NCI-H2171 (cell line): Measurements from ENCODE around the gene PDE6G.

Experiments
- DNase-seq: peaks from one replicate; lab custom pipeline; 2025; lab: John Stamatoyannopoulos, UW

Gene PDE6G

DNA sequence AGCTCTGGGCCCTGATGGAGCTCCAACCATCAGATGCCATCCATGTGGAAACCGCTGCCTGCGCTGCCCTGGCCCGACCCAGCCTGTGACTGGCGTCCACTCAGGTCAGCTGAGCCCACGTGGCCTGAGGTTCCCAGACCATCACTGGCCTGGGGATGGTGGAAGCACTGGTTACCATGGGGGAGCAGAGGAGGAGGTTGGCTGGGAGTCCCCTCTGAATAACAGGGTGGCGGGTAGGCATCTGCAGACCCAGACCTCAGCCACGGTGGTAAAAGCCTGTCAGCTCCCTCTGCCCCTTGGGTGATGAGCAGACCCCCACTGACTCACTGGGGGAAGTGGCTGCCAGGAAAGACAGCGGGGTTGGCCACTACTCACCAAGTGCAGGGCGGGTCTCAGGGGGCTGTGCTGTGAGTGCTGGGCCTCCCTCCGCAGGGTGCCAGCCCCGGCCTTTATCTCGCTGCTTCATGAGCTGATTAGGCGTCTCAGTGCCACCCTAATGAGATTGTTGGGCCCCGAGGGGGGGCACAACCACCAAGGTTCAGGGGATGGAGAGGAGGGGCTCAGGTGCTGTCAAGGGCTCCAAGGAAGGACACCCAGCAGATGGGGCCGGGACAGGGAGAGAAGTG is at the start of gene PDE6G:
TSS of gene PDE6G (minus strand) at position 425 of the 626 bp plus-strand sequence. CDS start 3,237 bp downstream, outside the sequence.
- DNase-seq = no peak

DNA sequence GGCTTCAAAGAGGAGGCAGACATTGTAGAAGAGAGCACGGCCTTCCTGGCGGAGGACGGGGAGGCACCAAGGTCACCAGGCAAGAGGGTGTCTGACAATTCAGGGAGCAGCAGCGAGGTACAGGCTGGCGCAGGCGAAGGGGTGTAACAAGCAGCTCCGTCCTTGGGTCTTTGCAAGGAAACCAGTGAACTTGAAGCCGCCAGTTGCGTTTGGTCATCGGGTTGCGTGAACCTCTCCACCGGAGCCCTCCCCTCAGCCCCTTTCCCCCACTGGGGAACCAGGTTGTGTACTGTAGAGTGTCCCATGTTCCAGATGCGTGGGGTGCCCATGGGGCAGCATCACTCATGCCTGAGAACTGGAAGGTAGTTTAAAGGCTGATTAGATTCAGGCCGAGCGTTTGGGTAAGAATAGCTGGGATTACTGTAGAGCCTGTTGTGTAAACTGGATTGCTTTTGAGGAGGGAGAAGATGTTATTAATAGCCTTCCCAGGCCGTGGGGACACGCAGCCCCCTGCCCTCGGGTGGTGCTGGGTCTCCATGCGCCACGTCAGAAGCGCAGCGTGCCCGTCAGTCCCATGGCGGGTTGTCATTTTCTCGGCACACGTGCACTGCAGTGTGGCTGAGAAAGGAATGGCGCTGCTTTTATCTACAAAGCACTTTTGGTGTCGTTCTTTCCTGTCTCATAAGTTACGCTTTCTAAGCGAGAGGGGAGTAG is 49.3 kb upstream of the PDE6G start:
- DNase-seq = no peak

DNA sequence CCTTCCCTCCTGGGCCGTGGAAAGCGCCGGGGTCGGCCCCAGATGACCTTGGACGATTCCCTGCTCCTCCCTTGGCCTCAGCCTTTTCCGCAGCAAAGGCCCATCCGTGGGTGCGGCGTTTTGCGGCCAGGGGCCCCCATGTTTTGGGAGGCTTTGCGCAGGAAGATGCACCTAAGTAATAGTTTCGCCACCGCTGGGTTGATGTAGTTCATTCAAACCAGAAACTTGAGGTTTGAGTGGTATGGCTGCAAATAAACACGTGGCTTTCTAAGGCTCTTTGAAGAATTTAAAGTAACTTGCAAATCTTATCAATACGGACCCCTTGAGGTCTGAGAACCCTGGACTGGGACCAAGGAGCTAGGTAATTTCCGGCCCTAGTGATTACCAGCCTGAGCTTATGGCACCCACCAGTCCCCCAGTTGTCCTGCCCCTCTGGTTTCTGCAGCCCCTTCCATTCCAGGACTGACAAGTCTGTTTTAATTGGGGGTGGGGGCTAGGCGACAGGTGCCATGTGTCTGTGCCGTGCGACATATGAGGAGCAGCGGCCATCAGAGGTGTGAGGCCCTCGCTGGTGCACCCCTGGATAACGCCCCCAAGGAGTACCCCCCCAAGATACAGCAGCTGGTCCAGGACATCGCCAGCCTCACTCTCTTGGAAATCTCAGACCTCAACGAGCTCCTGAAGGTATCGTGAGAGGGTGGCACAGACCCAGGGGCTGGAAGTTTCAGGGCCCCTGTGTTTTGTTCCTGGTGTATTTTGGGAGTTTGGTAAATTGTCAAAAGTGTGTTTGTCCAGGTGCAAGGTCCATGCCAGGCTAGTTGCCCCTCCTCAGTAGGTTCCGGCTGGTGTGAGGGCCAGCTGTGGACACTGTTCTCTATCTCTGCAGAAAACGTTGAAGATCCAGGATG is 47.7 kb upstream of the PDE6G start:
- DNase-seq = no peak

DNA sequence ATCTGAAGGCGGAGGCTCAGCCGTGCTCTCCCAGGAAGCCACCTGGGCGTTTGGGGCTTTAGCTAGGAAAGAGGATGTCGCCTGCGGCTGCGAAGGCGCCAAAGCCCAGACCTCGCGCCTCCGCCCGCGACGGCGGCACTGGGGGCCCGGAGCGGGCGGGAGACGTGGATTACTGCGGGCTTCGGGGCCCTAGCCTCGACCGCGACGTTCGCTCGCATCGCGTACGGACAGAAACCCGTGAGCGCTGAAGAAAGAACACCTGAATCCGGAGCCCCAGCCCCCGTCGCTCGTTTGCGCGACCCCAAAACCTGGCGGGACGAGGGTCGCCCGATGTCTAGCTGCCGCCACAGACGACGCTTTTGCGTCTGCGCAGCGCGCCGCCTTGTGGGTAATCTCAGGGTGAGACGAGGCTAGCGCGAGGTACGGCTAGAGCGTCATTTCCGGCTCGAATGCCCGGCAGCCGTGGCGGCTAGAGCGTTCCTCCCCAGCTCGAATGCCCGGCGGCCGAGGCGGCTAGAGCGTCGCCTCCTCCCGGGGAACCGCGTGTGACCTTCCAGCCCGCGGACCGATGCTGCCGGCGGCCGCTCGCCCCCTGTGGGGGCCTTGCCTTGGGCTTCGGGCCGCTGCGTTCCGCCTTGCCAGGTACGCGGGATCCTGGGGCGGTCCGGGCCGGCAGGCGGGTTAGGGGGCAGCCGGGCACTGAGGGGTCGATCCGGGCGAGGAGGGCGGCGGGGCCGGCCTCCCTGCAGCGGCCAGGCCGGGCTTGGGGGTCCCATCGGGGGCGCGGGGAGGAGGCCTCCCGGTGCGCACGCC is 46.8 kb upstream of the PDE6G start, which contains the start of gene MRPL12:
TSS of gene MRPL12 (plus strand) at position 434 of the 813 bp plus-strand sequence. CDS start at position 569, 135 bp downstream.
- peak; percentile 90 for DNase-seq

DNA sequence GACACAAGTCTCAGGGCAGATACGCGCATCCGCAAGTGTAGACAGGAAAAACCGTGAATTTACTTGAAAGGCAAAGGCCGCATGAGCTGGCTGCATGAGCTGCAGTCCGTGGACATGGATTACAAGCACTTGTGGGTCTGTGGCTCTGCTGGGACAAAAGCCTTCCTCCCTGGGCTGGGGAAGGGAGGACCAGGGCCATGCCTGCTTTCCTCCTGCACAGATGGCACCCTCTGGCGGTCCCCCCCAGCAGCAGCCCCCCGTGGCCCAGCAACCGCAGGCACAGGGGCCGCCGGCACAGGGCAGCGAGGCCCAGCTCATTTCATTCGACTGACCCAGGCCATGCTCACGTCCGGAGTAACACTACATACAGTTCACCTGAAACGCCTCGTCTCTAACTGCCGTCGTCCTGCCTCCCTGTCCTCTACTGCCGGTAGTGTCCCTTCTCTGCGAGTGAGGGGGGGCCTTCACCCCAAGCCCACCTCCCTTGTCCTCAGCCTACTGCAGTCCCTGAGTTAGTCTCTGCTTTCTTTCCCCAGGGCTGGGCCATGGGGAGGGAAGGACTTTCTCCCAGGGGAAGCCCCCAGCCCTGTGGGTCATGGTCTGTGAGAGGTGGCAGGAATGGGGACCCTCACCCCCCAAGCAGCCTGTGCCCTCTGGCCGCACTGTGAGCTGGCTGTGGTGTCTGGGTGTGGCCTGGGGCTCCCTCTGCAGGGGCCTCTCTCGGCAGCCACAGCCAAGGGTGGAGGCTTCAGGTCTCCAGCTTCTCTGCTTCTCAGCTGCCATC is 45.1 kb upstream of the PDE6G start:
- no peak for DNase-seq

DNA sequence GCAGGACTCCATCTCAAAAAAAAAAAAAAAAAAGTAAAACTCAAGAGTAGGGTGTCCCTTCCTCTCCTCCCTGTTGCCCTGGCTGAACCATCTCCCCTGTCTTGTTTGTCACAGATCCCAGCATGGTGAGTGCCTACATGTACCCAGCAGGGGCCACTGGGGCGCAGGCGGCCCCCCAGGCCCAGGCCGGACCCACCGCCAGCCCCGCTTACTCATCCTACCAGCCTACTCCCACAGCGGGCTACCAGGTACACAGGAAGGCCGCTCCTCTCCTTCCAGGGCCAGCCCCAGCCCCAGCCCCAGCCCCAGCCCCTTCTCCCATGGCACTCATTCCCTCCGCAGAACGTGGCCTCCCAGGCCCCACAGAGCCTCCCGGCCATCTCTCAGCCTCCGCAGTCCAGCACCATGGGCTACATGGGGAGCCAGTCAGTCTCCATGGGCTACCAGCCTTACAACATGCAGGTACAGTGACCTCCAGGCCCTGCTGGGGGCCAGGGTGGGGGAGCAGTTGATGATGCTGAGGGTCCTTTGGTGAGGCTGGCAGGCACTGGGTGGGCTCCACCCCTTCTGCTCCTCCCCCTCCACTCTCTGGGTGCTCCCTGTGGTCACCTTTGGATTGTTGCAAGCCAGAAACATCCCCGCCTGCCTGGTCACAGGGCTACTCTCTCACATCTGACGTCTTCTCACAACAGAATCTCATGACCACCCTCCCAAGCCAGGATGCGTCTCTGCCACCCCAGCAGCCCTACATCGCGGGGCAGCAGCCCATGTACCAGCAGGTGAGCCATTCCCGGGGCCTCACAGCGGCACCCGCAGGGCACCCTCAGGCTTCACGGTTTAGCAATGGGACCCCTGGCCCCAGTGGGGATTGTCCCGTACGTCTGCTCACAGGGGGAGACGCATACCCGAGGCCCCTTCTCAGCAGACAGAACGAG is 44.3 kb upstream of the PDE6G start:
- no peak for DNase-seq

DNA sequence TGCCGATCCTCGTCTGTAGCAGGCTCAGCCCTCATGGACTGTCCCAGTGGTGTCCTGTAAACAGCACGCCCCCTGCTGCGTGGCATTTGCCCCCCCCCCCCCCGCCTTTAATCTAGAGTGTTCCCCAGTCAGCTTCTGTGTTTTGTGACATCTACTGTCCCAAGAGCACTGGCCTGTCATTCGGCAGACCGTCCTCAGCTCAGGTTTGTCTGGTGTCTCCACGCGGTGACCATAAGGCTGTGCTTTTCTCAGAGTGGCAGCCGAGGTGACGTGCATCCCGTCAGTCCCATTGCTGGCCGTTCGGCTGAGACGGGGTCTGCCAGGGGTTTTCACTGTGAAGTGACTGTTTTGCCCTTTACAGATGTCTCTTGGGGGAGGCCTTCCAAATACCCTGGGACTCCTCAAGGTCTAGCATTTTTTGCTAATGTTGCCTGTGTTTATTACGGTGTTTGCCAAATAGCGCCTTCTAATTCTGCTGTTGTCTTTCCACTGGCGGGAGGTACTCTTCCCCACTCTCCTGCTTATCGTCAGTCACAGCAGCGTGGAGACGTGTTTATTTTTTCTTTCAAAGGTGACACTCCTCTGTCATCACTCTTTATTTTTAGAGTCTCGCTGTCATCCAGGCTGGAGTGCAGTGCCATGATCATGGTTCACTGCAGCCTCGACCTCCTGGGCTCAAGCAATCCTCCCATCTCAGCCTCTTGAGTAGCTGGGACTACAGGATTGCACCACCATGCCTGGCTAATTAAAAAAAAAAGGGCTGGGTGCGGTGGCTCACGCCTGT is 41.1 kb upstream of the PDE6G start:
- DNase-seq = no peak

DNA sequence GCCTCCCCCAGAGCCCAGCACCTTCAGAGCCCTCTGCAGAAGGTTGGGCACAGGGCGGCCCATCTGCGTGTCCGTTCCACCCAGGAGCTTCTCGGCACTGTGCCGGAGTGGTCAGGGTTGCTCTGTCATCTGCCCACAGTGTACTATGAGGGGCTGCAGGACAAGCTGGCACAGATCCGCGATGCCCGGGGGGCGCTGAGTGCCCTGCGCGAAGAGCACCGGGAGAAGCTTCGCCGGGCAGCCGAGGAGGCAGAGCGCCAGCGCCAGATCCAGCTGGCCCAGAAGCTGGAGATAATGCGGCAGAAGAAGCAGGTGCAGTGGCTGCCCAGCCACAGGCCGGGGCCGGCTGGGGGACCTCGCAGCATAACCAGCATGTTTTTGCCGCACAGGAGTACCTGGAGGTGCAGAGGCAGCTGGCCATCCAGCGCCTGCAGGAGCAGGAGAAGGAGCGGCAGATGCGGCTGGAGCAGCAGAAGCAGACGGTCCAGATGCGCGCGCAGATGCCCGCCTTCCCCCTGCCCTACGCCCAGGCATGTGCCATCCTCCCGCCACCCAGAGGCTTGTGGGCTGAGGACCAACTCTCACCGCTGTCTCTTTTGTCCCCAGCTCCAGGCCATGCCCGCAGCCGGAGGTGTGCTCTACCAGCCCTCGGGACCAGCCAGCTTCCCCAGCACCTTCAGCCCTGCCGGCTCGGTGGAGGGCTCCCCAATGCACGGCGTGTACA is 40.0 kb upstream of the PDE6G start:
- no peak for DNase-seq

DNA sequence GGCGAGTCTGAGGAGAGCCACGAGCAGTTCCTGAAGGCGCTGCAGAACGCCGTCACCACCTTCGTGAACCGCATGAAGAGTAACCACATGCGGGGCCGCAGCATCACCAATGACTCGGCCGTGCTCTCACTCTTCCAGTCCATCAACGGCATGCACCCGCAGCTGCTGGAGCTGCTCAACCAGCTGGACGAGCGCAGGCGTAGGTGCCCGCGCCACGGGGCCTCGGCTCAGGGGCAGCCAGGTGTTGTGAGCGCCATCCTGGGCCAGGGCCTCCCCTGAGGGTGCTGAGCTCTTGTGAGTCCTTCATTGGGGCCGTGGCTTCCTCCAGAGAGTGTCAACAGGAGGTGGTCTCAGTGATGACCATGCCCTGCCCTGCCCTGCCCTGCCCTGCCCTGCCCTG is 39.5 kb upstream of the PDE6G start:
- DNase-seq = no peak

DNA sequence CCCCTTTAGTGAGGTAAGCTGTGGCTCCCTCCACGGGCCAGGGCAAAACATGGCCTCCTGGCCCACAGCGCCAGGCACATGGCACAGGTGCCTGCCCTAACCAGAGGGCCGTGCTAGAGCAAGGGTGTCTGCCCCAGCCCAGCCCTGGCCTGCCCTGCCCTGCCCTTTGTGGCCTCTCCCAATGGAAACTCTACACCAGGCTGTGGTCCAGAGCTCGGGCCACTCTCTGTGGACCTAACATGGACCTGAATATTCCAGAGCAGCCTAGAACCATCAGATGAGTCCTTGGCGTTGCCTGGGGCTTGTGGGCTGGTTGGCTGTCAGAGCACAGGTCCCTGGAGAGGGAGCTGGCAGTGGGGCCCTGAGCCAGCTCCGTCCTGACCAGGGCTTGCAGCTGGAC is 38.9 kb upstream of the PDE6G start:
- DNase-seq = no peak

DNA sequence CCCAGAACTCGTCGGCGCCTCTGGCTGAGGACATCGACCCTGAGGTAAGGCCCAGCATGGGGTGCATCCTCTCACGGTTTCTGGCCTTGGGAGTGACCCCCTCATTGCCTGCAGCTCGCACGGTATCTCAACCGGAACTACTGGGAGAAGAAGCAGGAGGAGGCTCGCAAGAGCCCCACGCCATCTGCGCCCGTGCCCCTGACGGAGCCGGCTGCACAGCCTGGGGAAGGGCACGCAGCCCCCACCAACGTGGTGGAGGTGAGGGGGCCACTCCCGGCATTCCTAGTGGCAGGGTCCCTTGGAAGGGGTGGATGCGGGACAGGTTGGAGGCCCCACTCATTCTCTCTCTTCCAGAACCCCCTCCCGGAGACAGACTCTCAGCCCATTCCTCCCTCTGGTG is 38.5 kb upstream of the PDE6G start:
- DNase-seq = no peak

DNA sequence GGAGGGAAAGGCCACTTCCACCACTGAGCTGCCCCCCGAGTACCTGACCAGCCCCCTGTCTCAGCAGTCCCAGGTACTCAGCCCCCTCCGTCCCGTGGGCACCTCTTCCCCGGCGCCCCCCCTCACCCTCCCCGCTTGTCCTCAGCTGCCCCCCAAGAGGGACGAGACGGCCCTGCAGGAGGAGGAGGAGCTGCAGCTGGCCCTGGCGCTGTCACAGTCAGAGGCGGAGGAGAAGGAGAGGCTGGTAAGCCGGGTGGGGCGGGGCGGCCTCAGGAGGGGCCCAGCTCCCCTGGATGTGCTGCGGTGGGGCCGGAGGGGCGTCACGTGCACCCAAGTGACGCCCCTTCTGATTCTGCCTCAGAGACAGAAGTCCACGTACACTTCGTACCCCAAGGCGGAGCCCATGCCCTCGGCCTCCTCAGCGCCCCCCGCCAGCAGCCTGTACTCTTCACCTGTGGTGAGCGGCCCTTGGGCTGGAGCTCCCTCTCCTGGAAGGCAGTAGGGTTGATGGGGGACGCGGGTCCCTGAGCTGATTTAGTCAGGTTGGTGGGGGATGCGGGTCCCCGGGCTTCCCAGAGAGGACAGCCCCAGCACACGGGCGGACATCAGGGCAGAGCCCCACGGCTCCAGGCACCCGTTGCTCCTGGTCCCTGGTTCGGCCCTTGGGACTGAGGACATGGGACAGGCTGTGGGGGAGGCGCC is 37.3 kb upstream of the PDE6G start:
- DNase-seq = no peak

DNA sequence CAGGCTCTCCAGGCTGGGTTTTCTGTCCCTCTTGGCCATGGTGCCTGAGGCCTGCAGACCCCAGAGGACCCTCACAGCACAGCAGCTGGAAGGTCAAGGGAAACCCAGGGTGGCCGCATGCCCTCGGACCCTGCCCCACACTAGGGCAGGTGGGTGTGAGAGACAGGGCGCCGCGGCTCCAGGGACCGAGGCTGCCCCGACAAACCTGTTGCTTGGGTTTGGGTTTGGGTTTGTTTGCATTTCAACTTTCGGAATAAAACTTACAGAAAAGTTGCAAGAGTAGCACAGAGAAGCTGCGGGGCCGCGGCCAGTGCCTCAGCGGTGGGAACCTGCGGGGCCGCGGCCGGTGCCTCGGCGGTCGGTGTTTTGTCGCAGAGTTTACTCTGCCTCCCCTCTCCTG is 35.3 kb upstream of the PDE6G start:
- DNase-seq = no peak

DNA sequence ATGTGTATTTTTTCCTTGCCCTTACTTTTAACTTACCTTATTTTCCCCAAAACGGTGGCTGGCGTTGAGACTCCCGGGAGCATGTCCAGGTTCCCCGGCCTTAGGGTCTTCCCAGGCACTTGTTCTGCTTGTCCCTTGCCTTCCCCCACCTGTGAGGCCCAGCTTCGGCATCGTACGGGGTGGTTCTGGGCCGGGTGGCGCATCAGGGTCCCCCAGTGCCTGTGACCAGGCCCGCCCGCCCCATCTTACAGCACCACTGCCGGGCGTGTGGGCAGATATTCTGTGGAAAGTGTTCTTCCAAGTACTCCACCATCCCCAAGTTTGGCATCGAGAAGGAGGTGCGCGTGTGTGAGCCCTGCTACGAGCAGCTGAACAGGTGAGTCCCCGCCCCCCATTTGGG is 34.9 kb upstream of the PDE6G start:
- no peak for DNase-seq

DNA sequence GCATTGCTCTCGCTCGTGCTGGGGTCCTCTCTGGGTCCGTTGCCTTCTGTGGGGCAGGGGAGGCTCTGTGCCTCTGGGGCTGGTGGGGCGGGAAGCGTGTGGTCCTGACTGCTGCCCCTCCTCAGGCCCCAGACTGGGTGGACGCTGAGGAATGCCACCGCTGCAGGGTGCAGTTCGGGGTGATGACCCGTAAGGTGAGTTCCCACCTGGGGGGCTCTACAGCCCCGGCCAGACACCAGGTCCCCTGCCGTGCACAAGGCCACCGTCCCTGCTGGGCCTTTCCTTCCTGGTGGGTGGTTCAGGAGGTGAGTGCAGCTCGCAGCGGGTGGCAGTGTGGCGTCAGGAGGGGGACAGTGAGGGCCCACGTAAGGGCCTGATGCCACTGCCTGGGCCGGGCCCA is 34.2 kb upstream of the PDE6G start:
- DNase-seq = no peak

DNA sequence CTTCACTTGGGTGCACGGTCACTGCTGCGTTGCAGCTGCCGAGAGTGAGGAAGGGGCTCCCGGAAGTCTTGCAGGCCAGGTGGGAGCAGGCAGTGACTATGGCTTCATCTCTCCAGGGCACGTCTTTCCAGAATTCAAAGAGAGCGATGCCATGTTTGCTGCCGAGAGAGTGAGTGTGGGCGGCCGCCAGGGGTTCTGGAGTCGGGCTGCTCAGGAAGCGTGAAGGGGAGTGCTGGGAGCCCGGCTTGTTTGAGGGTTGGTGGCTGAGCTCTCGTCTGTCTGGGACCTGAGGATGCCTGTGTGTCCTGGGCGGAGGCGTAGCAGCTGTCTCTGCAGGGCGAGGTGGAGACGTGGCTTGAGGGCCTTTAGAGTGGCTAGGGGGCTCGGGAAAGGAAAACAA is 33.7 kb upstream of the PDE6G start:
- no peak for DNase-seq

DNA sequence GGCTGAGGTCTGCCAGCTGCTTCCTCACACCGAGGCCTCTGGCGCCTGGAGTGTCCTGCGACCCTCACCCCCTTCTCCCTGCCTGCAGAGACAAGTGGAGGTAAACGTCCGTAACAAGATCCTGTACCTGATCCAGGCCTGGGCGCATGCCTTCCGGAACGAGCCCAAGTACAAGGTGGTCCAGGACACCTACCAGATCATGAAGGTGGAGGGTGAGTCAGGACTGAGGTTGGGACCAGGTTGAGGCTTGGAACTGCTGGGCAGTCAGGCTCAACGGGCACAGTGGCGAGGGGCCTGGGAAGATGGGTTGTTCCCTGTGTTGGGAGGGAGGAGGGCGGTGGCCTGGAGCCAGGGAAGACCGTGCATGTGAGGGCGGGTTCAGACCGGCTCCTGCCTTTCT is 32.3 kb upstream of the PDE6G start:
- no peak for DNase-seq
